CD4-positive, alpha-beta memory T cell (primary cell): ENCODE results near the gene SEMA4D. TPM values are rescaled to one million over a fixed set of nuclear protein-coding genes. Genes with fewer than 3 reads are reported as not detected.
A peak's percentile ranks its signal among the peaks of the same experiment; 100 is the strongest.
"Not testable (repeated sequence)": the region's sequence is repeated elsewhere in the genome, so short reads cannot be mapped to it uniquely, and the experiment has no call there.

Experiments used
- CTCF ChIA-PET: fragments of 350-600 bp; sonication (Branson Sonifier 250); formaldehyde crosslinking; loops from one replicate; lab custom pipeline; 2021; ENCODE audit warnings: inconsistent platforms; ENCODE audit not compliant: partially characterized antibody; lab: Charles Lee
- POLR2A ChIA-PET: fragments of 350-600 bp; sonication (Branson Sonifier 250); formaldehyde crosslinking; loops from one replicate; lab custom pipeline; 2021; ENCODE audit not compliant: partially characterized antibody; lab: Charles Lee
- DNase-seq, 5 donors: peaks; one replicate each; pipeline versions ENCODE4 v3.0.0 to v3.0.0-alpha.2; 2020 to 2022; ENCODE audit warnings: mixed read lengths in 1 of 5
- H3K27ac ChIP-seq: one replicate; pipeline ENCODE4 v1.7.0; 2013; ENCODE audit warnings: low read depth, low read length
- H3K27me3 ChIP-seq: 2 replicates; pipeline ENCODE4 v1.7.0; 2013; ENCODE audit warnings: mild to moderate bottlenecking, low read length, moderate library complexity; ENCODE audit not compliant: insufficient read depth
- H3K36me3 ChIP-seq: 2 replicates; pipeline ENCODE4 v1.7.0; 2013; ENCODE audit warnings: mild to moderate bottlenecking, low read length, moderate library complexity; ENCODE audit not compliant: insufficient read depth
- H3K4me1 ChIP-seq: 2 replicates; pipeline ENCODE4 v1.7.0; 2013; ENCODE audit warnings: mild to moderate bottlenecking, low read length, moderate library complexity; ENCODE audit not compliant: insufficient read depth
- H3K4me3 ChIP-seq, 2 donors: one replicate each; pipeline ENCODE4 v1.7.0; 2013; ENCODE audit warnings: low read length in 2 of 2, mild to moderate bottlenecking in 1 of 2
- H3K9me3 ChIP-seq, 2 donors: one replicate each; pipeline ENCODE4 v1.7.0; 2013; ENCODE audit warnings: low read length in 2 of 2, control low read depth in 1 of 2; ENCODE audit not compliant: control insufficient read depth in 1 of 2
- H3K27ac Mint-ChIP-seq, 7 donors: one replicate each; pipeline ENCODE4 v1.8.0; 2020 to 2021; ENCODE audit warnings: mixed read lengths in 7 of 7, mild to moderate bottlenecking in 6 of 7, inconsistent platforms in 3 of 7, moderate library complexity in 3 of 7
- H3K27me3 Mint-ChIP-seq, 2 donors: one replicate each; pipeline ENCODE4 v1.8.0; 2020 to 2021; ENCODE audit warnings: mixed read lengths in 2 of 2
- H3K36me3 Mint-ChIP-seq, 2 donors: one replicate each; pipeline ENCODE4 v1.8.0; 2020 to 2021; ENCODE audit warnings: mixed read lengths in 2 of 2, inconsistent platforms in 1 of 2, mild to moderate bottlenecking in 1 of 2
- H3K4me1 Mint-ChIP-seq, 4 donors: one replicate each; pipeline ENCODE4 v1.8.0; 2020 to 2021; ENCODE audit warnings: mixed read lengths in 4 of 4, mild to moderate bottlenecking in 1 of 4
- H3K4me3 Mint-ChIP-seq, 8 donors: one replicate each; pipeline ENCODE4 v1.8.0; 2020 to 2021; ENCODE audit warnings: mixed read lengths in 8 of 8, mild to moderate bottlenecking in 7 of 8, moderate library complexity in 6 of 8, inconsistent platforms in 3 of 8
- H3K9me3 Mint-ChIP-seq, 8 donors: one replicate each; pipeline ENCODE4 v1.8.0; 2020 to 2021; ENCODE audit warnings: mixed read lengths in 8 of 8, mild to moderate bottlenecking in 5 of 8, inconsistent platforms in 3 of 8, moderate library complexity in 1 of 8
- intact Hi-C: fragments of 100-400 bp; cut with micrococcal nuclease; formaldehyde crosslinking; loops from one replicate; pipeline ENCODE4 v1.15.1; 2023
- polyA plus RNA-seq, 2 donors: library from polyadenylated mRNA; unstranded; fragments of 300-500 nt; fragmentation: Illumina TruSeq; gene quantifications; one replicate each; pipeline ENCODE4 v1.2.3, GENCODE V29; 2021
- total RNA-seq, 2 experiments: library from RNA; stranded (reverse); gene quantifications; one replicate each; pipeline ENCODE4 v1.2.3, GENCODE V29; 2021

SEMA4D gene
- total and polyA plus RNA-seq, 4 experiments from 2014 or later, result 49.5 to 410 (median 280) TPM

GRCh38 chr9:89376286-89376685, 121.6 kb downstream of the SEMA4D start:
- POLR2A ChIA-PET, result interaction anchor here (0.8 to 1.1 kb wide), 2 partner anchors 12 to 45 kb away, joined by 3 to 5 read pairs; no protein-coding TSS in a partner anchor
- DNase-seq, result no peak
- Histone ChIP-seq H3K27ac (no peak overlapping the region), H3K4me3 (no peak overlapping the region), H3K27me3 (no peaks in the 10 kb centered on the region), H3K4me1 (peaks cover 27% of the 10 kb centered on the region), H3K9me3 (no peaks in the 10 kb centered on the region), H3K36me3 (peaks cover 49% of the 10 kb centered on the region)
- Mint-ChIP-seq H3K36me3 (peaks cover 42 to 48% of the 10 kb centered on the region in 2 donors), H3K4me3 (no peak overlapping the region), H3K9me3 (peaks cover 0 to 5% (median 0%) of the 10 kb centered on the region in 8 donors), H3K4me1 (peaks cover 24 to 58% (median 43%) of the 10 kb centered on the region in 4 donors), H3K27ac (peak overlapping the region in 5 of 7 donors; percentile 48 to 92 (median 76)), H3K27me3 (no peaks in the 10 kb centered on the region)
- intact Hi-C loops, result loop anchor here (5.0 kb wide), 1 partner anchor 41 kb away; no protein-coding TSS in a partner anchor
- CTCF ChIA-PET, result interaction anchor here (1.4 to 4.5 kb wide), 2 partner anchors 9 to 173 kb away, joined by 4 to 31 read pairs; no protein-coding TSS in a partner anchor

- H3K36me3 Mint-ChIP-seq, result peaks cover 37 to 41% of the 10 kb centered on the region in 2 donors
- no peaks in the 10 kb centered on the region for H3K27me3 Mint-ChIP-seq
- peak overlapping the region; percentile 73 to 92 (median 82) for H3K27ac Mint-ChIP-seq
- DNase-seq, result peak in 2 of 5 donors; percentile 31 to 41
- Histone ChIP-seq H3K4me3 (no peak overlapping the region), H3K9me3 (no peaks in the 10 kb centered on the region), H3K27ac (peak overlapping the region; percentile 27), H3K27me3 (no peaks in the 10 kb centered on the region), H3K4me1 (peaks cover 25% of the 10 kb centered on the region), H3K36me3 (peaks cover 39% of the 10 kb centered on the region)
- peaks cover 0 to 5% (median 0%) of the 10 kb centered on the region in 8 donors for H3K9me3 Mint-ChIP-seq
- CTCF ChIA-PET, result interaction anchor here (0.7 to 4.5 kb wide), 5 partner anchors 8 to 218 kb away, joined by 3 to 31 read pairs (median 3); no protein-coding TSS in a partner anchor
- POLR2A ChIA-PET, result interaction anchor here (0.7 to 1.6 kb wide), 5 partner anchors 9 to 174 kb away, joined by 3 to 11 read pairs (median 4); no protein-coding TSS in a partner anchor
- peaks cover 21 to 48% (median 37%) of the 10 kb centered on the region in 4 donors for H3K4me1 Mint-ChIP-seq
- intact Hi-C loops, result loop anchor here (5.0 kb wide), 1 partner anchor 42 kb away; no protein-coding TSS in a partner anchor
- peak overlapping the region in 1 of 8 donors; percentile 29 for H3K4me3 Mint-ChIP-seq
These were observed 122.6 kb downstream of the SEMA4D start for GRCh38 chr9:89375191-89375760.

GRCh38 chr9:89374176-89374575, 123.7 kb downstream of the SEMA4D start:
- no peak for DNase-seq
- peak overlapping the region in 6 of 7 donors; percentile 10 to 92 (median 80) for H3K27ac Mint-ChIP-seq
- peaks cover 32 to 35% of the 10 kb centered on the region in 2 donors for H3K36me3 Mint-ChIP-seq
- intact Hi-C loops, result no loop called here
- CTCF ChIA-PET, result interaction anchor here (0.9 to 4.5 kb wide), 2 partner anchors 175 to 219 kb away, joined by 3 to 31 read pairs; no protein-coding TSS in a partner anchor
- H3K9me3 Mint-ChIP-seq, result peaks cover 0 to 5% (median 0%) of the 10 kb centered on the region in 8 donors
- no peaks in the 10 kb centered on the region for H3K27me3 Mint-ChIP-seq
- no peak overlapping the region for H3K4me3 ChIP-seq
- POLR2A ChIA-PET, result interaction anchor here (1.1 to 1.6 kb wide), 5 partner anchors 10 to 175 kb away, joined by 3 to 11 read pairs (median 4); no protein-coding TSS in a partner anchor
- no peaks in the 10 kb centered on the region for H3K9me3 ChIP-seq
- peaks cover 30% of the 10 kb centered on the region for H3K4me1 ChIP-seq
- peaks cover 30% of the 10 kb centered on the region for H3K36me3 ChIP-seq
- no peak overlapping the region for H3K27ac ChIP-seq
- peaks cover 16 to 38% (median 31%) of the 10 kb centered on the region in 4 donors for H3K4me1 Mint-ChIP-seq
- H3K4me3 Mint-ChIP-seq, result peak overlapping the region in 1 of 8 donors; percentile 6
- no peaks in the 10 kb centered on the region for H3K27me3 ChIP-seq

- H3K4me3 Mint-ChIP-seq, result no peak overlapping the region
- Histone ChIP-seq H3K36me3 (peaks cover 18% of the 10 kb centered on the region), H3K9me3 (no peaks in the 10 kb centered on the region), H3K4me1 (peaks cover 30% of the 10 kb centered on the region), H3K27ac (no peak overlapping the region), H3K4me3 (no peak overlapping the region), H3K27me3 (no peaks in the 10 kb centered on the region)
- no peaks in the 10 kb centered on the region for H3K27me3 Mint-ChIP-seq
- H3K36me3 Mint-ChIP-seq, result peaks cover 20 to 23% of the 10 kb centered on the region in 2 donors
- H3K9me3 Mint-ChIP-seq, result peaks cover 0 to 7% (median 0%) of the 10 kb centered on the region in 8 donors
- intact Hi-C loops, result no loop called here
- DNase-seq, result no peak
- ChIA-PET CTCF (interaction anchor here (1.5 to 4.5 kb wide), 2 partner anchors 176 to 179 kb away, joined by 3 to 31 read pairs; no protein-coding TSS in a partner anchor), POLR2A (interaction anchor here (1.2 to 1.8 kb wide), 2 partner anchors 97 to 176 kb away, joined by 3 to 6 read pairs; no protein-coding TSS in a partner anchor)
- peaks cover 16 to 43% (median 28%) of the 10 kb centered on the region in 4 donors for H3K4me1 Mint-ChIP-seq
- H3K27ac Mint-ChIP-seq, result peak overlapping the region; percentile 72 to 92 (median 84)
These were observed 124.9 kb downstream of the SEMA4D start for GRCh38 chr9:89372979-89373378.

- H3K27ac ChIP-seq, result no peak overlapping the region
These were observed 125.6 kb downstream of the SEMA4D start for GRCh38 chr9:89372230-89372816.

GRCh38 chr9:89371791-89372190, 126.1 kb downstream of the SEMA4D start:
- DNase-seq, H3K36me3 ChIP-seq, H3K27ac ChIP-seq, H3K4me3 Mint-ChIP-seq, H3K27me3 ChIP-seq, H3K9me3 ChIP-seq, H3K9me3 Mint-ChIP-seq, H3K4me3 ChIP-seq, H3K27me3 Mint-ChIP-seq, H3K27ac Mint-ChIP-seq, CTCF ChIA-PET, intact Hi-C loops: not testable (repeated sequence)
- H3K4me1 Mint-ChIP-seq, result peaks cover 16 to 39% (median 27%) of the 10 kb centered on the region in 4 donors
- H3K36me3 Mint-ChIP-seq, result peaks cover 8 to 11% of the 10 kb centered on the region in 2 donors
- H3K4me1 ChIP-seq, result peaks cover 28% of the 10 kb centered on the region
- POLR2A ChIA-PET, result interaction anchor here (1.2 to 1.8 kb wide), 2 partner anchors 98 to 177 kb away, joined by 3 to 6 read pairs; no protein-coding TSS in a partner anchor

More at GRCh38 chr9:89372230-89372816, 125.6 kb downstream of the SEMA4D start:
- Mint-ChIP-seq H3K27me3 (no peaks in the 10 kb centered on the region), H3K4me1 (peaks cover 16 to 43% (median 28%) of the 10 kb centered on the region in 4 donors), H3K4me3 (peak overlapping the region in 3 of 8 donors; percentile 10 to 26 (median 20)), H3K27ac (peak overlapping the region in 6 of 7 donors; percentile 68 to 92 (median 78)), H3K9me3 (peaks cover 0 to 9% (median 0%) of the 10 kb centered on the region in 8 donors), H3K36me3 (peaks cover 13 to 17% of the 10 kb centered on the region in 2 donors)
- ChIA-PET POLR2A (interaction anchor here (1.2 to 1.8 kb wide), 2 partner anchors 98 to 176 kb away, joined by 3 to 6 read pairs; no protein-coding TSS in a partner anchor), CTCF (interaction anchor here (1.5 to 4.5 kb wide), 2 partner anchors 177 to 180 kb away, joined by 3 to 31 read pairs; no protein-coding TSS in a partner anchor)
- intact Hi-C loops, result no loop called here
- Histone ChIP-seq H3K27me3 (no peaks in the 10 kb centered on the region), H3K4me3 (no peak overlapping the region), H3K4me1 (peaks cover 29% of the 10 kb centered on the region), H3K36me3 (peaks cover 13% of the 10 kb centered on the region), H3K9me3 (no peaks in the 10 kb centered on the region)
- DNase-seq, result peak; percentile 50 to 74 (median 59)
